Aorta (tissue), 5 donors: ENCODE data around the gene ST7L. TPM values are rescaled to one million over a fixed set of nuclear protein-coding genes. Genes with fewer than 3 reads are reported as not detected.
A peak's percentile ranks its signal among the peaks of the same experiment; 100 is the strongest.

Source experiments
- ATAC-seq: fragments of 200-7000 bp; cut with Tn5 transposase; one replicate; pipeline ENCODE4 v1.9.1; 2022; ENCODE audit warnings: moderate library complexity; ENCODE audit not compliant: low FRiP score
- DNase-seq, 2 donors: peaks; one replicate each; pipeline ENCODE4 v3.0.0-alpha.2; 2020
- H3K27ac ChIP-seq, 2 donors: one replicate each; pipeline ENCODE4 v1.5.1; 2013; ENCODE audit warnings: low read length in 2 of 2, mild to moderate bottlenecking in 2 of 2, moderate library complexity in 2 of 2, control low read depth in 1 of 2, inconsistent platforms in 1 of 2, low read depth in 1 of 2
- H3K27me3 ChIP-seq, 2 donors: one replicate each; pipeline ENCODE4 v1.6.1; 2013; ENCODE audit warnings: control low read depth in 1 of 2, low read length in 1 of 2, mild to moderate bottlenecking in 1 of 2, moderate library complexity in 1 of 2; ENCODE audit not compliant: insufficient read depth in 2 of 2, control insufficient read depth in 1 of 2
- H3K36me3 ChIP-seq, 2 donors: one replicate each; pipeline ENCODE4 v1.6.1; 2013; ENCODE audit warnings: control low read depth in 1 of 2, low read length in 1 of 2, mild to moderate bottlenecking in 1 of 2; ENCODE audit not compliant: insufficient read depth in 2 of 2, control insufficient read depth in 1 of 2
- H3K4me1 ChIP-seq, 2 donors: one replicate each; pipeline ENCODE4 v1.6.1; 2013; ENCODE audit warnings: low read length in 2 of 2, control low read depth in 1 of 2, mild to moderate bottlenecking in 1 of 2, moderate library complexity in 1 of 2; ENCODE audit not compliant: insufficient read depth in 2 of 2, control insufficient read depth in 1 of 2
- H3K4me3 ChIP-seq, 2 donors: one replicate each; pipeline ENCODE4 v1.5.1; 2013; ENCODE audit warnings: low read length in 2 of 2, control low read depth in 1 of 2, mild to moderate bottlenecking in 1 of 2
- H3K9me3 ChIP-seq: one replicate; pipeline ENCODE4 v1.6.1; 2013; ENCODE audit warnings: mild to moderate bottlenecking, low read length; ENCODE audit not compliant: control insufficient read depth
- WGBS, 2 donors: extraction: QIAGEN DNeasy Blood & Tissue Kit; methylation state at CpG; one replicate each; pipeline ENCODE4 v1.1.7; 2013; 5-methylcytosine and 5-hydroxymethylcytosine counted together
- intact Hi-C, 2 donors: fragments of 100-400 bp; cut with DNase I; formaldehyde crosslinking; loops; one replicate each; pipeline versions ENCODE4 v1.14.2 to v1.15.0; 2022
- polyA plus RNA-seq, 2 donors: library from polyadenylated mRNA; stranded (reverse); fragments of 200-250 nt; gene quantifications; one replicate each; pipeline ENCODE4 v1.2.3, GENCODE V29; 2013
- total RNA-seq, 2 donors: library from RNA; stranded (reverse); fragmentation: NEBNext Ultra II Directional; extraction: Animal tissue kit (Norgen Biotek cat#: 25700); gene quantifications; one replicate each; pipeline ENCODE4 v1.2.1, GENCODE V29; 2021
- donor health status: healthy with polysubstance abuse.
- donor health status: Bipolar disorder and iron deficiency.
- donor health status: DM: no; HTN: no; CAD: no.
- donor health status: DM: no; HTN: no; CAD: no.
- donor health status: DM: yes; HTN: yes; CAD: no.

Gene ST7L
- total and polyA plus RNA-seq, 4 donors: 9.3 to 27.3 (median 18.9) TPM

DNA sequence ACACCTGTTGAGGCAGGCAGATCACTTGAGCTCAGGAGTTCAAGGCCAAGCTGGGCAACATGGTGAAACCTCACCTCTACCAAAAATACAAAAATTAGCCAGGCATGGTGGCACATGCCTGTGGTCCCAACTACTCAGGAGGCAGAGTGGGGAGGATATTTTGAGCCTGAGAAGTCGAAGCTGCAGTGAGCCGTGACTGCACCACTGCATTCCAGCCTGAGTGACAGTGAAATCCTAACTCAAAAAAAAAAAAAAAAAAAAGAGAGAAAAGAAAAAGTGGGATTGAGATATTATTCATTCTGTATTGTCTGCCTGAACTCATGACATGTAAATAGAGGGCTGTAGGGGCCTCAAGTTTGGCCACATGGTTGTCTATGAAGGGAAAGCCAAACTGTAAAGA lies 72.9 kb downstream of the ST7L start:
- Histone ChIP-seq H3K27me3 (no peaks in the 10 kb centered on the region), H3K4me3 (no peak overlapping the region), H3K9me3 (no peaks in the 10 kb centered on the region), H3K36me3 (no peaks in the 10 kb centered on the region), H3K4me1 (no peaks in the 10 kb centered on the region), H3K27ac (peak overlapping the region in 1 of 2 donors; percentile 4)
- WGBS, 2 donors: 67 to 82% methylated on average over 2 of the region's 2 CpGs
- ATAC-seq (no peak), DNase-seq (no peak)
- intact Hi-C loops: loop anchor here in 1 of 2 donors (10.0 kb wide), 1 partner anchor 159 kb away; the partner anchor contains the start of gene RHOC

DNA sequence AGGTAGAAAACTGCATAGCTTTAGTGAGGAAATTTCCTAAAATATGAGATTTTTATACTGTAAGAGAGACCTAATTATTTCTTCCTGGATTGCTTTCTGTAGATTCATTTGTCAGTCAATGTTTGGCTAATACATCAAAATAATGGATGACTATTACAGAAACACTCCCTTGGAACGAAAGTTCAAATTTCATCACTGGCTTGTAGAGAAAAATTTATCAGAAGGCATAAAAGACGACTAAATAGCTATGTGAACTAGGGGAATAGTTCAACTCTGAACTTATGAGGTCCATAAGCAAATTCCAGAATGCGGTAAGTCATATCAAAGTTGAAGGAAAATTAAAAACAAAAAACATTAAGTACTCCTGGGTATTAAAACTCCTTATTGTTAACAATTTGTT lies 74.2 kb downstream of the ST7L start:
- Histone ChIP-seq H3K4me3 (no peak overlapping the region), H3K27me3 (no peaks in the 10 kb centered on the region), H3K27ac (peak overlapping the region in 1 of 2 donors; percentile 60), H3K36me3 (no peaks in the 10 kb centered on the region), H3K4me1 (peaks cover 0 to 4% of the 10 kb centered on the region in 2 donors), H3K9me3 (no peaks in the 10 kb centered on the region)
- 19 to 23% methylated on average over 3 of the region's 3 CpGs for WGBS, 2 donors
- ATAC-seq (no peak), DNase-seq (no peak)
- intact Hi-C loops: loop anchor here in 1 of 2 donors (10.0 kb wide), 1 partner anchor 160 kb away; the partner anchor contains the start of gene RHOC

DNA sequence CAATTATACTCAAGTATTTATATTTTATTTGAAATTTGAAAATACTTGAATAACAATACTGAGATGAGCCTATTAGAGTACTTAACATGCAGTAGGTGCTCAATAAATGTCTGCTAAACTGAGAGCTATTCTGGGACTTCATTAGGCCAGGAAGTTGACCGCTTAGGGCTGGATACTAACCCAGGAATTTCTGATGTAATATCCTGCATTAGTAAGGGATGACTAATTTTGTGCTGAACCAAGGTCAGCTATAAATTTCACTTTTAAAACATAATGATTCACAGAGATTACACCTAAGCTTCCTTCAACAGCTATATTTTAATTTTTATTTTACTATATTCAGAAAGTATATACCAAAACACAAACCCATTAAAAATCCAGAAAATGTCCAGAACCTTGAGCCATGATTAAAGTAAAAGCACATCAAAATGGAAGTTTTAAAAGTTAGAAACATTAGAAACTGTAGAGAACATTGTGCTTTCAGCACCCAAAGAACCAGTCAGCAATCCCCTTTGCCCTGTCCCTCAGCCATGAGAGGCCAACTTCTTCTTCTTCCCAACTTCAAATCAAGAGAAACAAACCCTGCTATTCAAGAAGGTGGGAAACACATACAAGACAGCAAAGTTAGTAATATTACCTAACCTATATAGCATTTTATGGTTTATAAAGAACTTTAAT lies 74.8 kb downstream of the ST7L start:
- no peak for DNase-seq
- no peaks in the 10 kb centered on the region for H3K9me3 ChIP-seq
- no peaks in the 10 kb centered on the region for H3K27me3 ChIP-seq
- H3K36me3 ChIP-seq: no peaks in the 10 kb centered on the region
- peak; percentile 76 for ATAC-seq
- H3K27ac ChIP-seq: peak overlapping the region; percentile 85 to 90
- WGBS, 2 donors: 0 to 4% methylated on average over 1 of the region's 1 CpG
- H3K4me1 ChIP-seq: peaks cover 0 to 4% of the 10 kb centered on the region in 2 donors
- intact Hi-C loops: loop anchor here in 1 of 2 donors (10.0 kb wide), 1 partner anchor 161 kb away; the partner anchor contains the start of gene RHOC
- H3K4me3 ChIP-seq: no peak overlapping the region

DNA sequence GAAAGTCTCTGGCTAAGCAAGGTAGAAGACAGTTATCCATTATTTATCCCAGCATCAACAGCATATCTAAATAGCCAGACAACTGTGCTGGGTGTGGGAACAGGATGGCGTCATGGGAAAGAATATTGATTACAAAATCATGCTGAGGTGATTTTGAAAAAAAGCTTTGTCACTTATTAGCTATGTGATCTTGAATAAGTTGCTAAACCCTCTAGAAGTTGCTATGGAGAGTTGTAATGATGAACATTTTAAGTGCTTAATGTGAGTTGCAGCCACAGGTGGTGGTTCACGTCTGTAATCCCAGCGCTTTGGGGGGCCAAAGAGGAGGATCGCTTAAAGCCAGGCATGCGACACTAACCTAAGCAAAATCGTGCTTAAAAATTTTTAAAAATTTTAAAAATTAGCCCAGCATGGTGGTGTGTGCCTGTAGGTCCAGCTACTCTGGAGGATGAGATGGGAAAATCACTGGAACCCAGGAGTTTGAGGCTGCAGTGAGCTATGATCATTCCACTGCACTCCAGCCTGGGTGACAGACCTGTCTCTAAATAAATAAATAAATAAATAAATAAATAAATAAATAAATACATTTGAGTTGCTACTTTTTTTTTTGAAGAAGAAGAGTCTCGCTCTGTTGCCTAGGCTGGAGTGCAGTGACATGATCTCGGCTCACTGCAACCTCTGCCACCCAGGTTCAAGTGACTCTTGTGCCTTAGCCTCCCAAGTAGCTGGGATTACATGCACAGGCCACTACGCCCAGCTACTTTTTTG lies 76.6 kb downstream of the ST7L start:
- peaks cover 0 to 4% of the 10 kb centered on the region in 2 donors for H3K4me1 ChIP-seq
- H3K4me3 ChIP-seq: no peak overlapping the region
- DNase-seq: no peak
- H3K36me3 ChIP-seq: no peaks in the 10 kb centered on the region
- intact Hi-C loops: loop anchor here in 1 of 2 donors (10.0 kb wide), 1 partner anchor 162 kb away; the partner anchor contains the start of gene RHOC
- WGBS, 2 donors: 94 to 96% methylated on average over 9 of the region's 9 CpGs
- no peaks in the 10 kb centered on the region for H3K9me3 ChIP-seq
- ATAC-seq: no peak
- H3K27ac ChIP-seq: no peak overlapping the region
- no peaks in the 10 kb centered on the region for H3K27me3 ChIP-seq

DNA sequence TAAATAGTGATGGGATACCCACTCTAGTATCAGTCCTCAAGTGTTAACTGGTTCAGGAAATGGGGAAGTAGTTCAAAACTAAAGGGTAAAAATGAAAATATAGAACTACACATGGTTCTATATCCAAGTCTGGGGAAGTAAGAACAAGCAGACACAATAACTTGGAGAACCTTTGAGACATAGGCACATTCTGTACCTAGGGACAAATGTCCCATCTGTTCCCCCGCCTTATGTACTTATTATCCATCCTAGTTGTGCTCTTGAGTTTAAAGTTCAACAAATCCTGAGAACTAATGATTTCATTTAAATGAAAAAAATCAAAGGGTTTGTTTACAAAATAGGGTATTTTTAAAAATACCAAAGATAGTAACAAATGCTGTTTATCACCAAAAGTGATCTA lies 77.6 kb downstream of the ST7L start:
- no peak overlapping the region for H3K4me3 ChIP-seq
- no peaks in the 10 kb centered on the region for H3K27me3 ChIP-seq
- peaks cover 0 to 4% of the 10 kb centered on the region in 2 donors for H3K4me1 ChIP-seq
- DNase-seq (no peak), ATAC-seq (no peak)
- intact Hi-C loops: loop anchor here in 1 of 2 donors (10.0 kb wide), 1 partner anchor 164 kb away; the partner anchor contains the start of gene RHOC
- WGBS, 2 donors: 53 to 97% methylated on average over 1 of the region's 1 CpG
- no peaks in the 10 kb centered on the region for H3K36me3 ChIP-seq
- no peak overlapping the region for H3K27ac ChIP-seq
- H3K9me3 ChIP-seq: no peaks in the 10 kb centered on the region

DNA sequence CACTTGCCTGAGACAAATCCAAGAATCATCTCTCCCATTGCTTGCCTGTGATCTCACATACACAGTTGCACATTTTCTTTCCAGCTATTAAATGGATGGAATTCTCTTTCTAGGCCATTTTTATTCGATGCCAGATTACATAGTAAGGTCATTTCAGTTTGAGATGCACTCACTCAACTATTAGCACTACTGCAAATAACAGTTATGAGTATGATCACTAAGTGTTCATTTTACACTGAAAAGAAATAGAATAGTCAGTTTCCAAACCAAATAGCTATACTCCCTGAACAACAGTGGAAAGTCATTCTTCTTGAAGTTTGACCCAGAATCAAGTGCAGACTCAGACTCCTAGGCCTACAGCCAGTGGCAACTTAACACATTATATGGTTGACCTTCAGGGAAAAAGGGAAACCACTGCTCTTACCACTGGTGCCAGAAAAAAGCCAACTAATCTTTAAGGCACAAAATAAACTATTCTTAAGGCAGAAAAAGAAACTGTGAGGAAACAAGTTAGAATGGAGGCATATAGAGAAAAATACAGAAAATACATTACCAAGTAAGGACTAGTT lies 78.6 kb downstream of the ST7L start:
- H3K4me1 ChIP-seq: peaks cover 0 to 4% of the 10 kb centered on the region in 2 donors
- H3K4me3 ChIP-seq: no peak overlapping the region
- H3K9me3 ChIP-seq: no peaks in the 10 kb centered on the region
- intact Hi-C loops: loop anchor here in 1 of 2 donors (10.0 kb wide), 1 partner anchor 164 kb away; the partner anchor contains the start of gene RHOC
- H3K36me3 ChIP-seq: no peaks in the 10 kb centered on the region
- no peaks in the 10 kb centered on the region for H3K27me3 ChIP-seq
- H3K27ac ChIP-seq: peak overlapping the region in 1 of 2 donors; percentile 57
- DNase-seq (no peak), ATAC-seq (peak; percentile 66)
- WGBS, 2 donors: 0 to 3% methylated on average over 1 of the region's 1 CpG

DNA sequence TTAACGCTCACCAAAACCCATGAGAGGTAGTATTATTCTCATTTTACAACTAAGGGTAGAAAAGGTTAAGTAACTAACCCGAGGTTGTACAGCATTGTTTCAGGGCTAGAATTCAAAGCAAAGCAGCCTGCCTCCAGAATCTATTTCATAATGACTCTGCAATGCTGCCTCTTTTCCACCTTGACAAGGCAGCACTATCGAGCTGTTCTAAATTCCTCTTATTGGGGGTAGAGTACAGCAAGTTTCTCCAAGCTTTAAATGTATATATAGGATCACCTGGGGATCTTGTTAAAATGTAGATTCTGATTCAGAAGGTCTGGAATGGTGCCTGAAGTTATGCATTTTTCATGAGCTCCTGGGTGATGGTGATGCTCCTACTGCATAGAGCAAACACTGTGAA lies 80.1 kb downstream of the ST7L start:
- no peaks in the 10 kb centered on the region for H3K9me3 ChIP-seq
- no peaks in the 10 kb centered on the region for H3K27me3 ChIP-seq
- no peaks in the 10 kb centered on the region for H3K36me3 ChIP-seq
- 64 to 76% methylated on average over 3 of the region's 3 CpGs for WGBS, 2 donors
- peaks cover 0 to 4% of the 10 kb centered on the region in 2 donors for H3K4me1 ChIP-seq
- DNase-seq (no peak), ATAC-seq (no peak)
- no peak overlapping the region for H3K4me3 ChIP-seq
- H3K27ac ChIP-seq: no peak overlapping the region
- intact Hi-C loops: no loop called here

DNA sequence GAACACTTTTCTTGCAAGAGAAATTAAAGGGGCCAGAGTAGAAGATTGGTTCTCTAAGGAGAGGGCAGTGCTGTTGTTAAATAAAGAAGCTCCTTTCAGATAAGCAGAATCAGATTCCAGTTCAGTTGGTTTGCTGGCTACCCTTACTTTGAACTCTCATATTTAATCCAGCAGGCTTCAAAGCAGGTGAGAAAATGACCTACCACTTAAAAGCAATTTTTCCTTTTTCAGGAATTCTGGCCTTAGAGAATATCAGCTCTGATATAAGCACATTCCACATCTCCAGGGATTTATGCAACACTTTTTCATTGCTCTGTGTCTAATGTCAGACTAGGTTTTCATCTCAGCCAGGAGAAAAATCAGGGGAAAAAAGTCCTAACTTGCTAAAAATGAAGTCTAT lies 81.5 kb downstream of the ST7L start:
- ATAC-seq (no peak), DNase-seq (no peak)
- H3K4me3 ChIP-seq: no peak overlapping the region
- H3K27ac ChIP-seq: no peak overlapping the region
- H3K36me3 ChIP-seq: no peaks in the 10 kb centered on the region
- H3K4me1 ChIP-seq: peaks cover 0 to 4% of the 10 kb centered on the region in 2 donors
- no peaks in the 10 kb centered on the region for H3K9me3 ChIP-seq
- intact Hi-C loops: no loop called here
- H3K27me3 ChIP-seq: no peaks in the 10 kb centered on the region
